ENCODE measurements around the gene ZNF24. TPM values are rescaled to one million over a fixed set of nuclear protein-coding genes. Genes with fewer than 3 reads are reported as not detected.

The ZNF24 gene
- total and polyA plus RNA-seq, 12 donors = 16.3 to 75.6 (median 44.5) TPM

GRCh38 chr18:35376742-35377695 lies 32.8 kb upstream of the ZNF24 start, which contains the start of gene ZNF396:
ZNF396 (minus strand) TSS chr18:35377337; CDS start chr18:35374292, 3,045 bp downstream.
- Histone ChIP-seq H3K36me3 (replicated peaks in 1 of 2) (no peaks in the 10 kb centered on the region), H3K4me1 (replicated peaks in 1 of 2) (peaks cover 3 to 7% of the 10 kb centered on the region in 2 donors), H3K27me3 (no peaks in the 10 kb centered on the region), H3K27ac (peak within 1 kb of the TSS in 2 of 5 donors; percentile 2 to 16), H3K9me3 (replicated peaks in 1 of 3) (no peaks in the 10 kb centered on the region), H3K4me3 (peak within 1 kb of the TSS; percentile 63 to 97 (median 82))
- DNase-seq = peak; percentile 80 to 90 (median 84)
- TF ChIP-seq, protein P1, sequence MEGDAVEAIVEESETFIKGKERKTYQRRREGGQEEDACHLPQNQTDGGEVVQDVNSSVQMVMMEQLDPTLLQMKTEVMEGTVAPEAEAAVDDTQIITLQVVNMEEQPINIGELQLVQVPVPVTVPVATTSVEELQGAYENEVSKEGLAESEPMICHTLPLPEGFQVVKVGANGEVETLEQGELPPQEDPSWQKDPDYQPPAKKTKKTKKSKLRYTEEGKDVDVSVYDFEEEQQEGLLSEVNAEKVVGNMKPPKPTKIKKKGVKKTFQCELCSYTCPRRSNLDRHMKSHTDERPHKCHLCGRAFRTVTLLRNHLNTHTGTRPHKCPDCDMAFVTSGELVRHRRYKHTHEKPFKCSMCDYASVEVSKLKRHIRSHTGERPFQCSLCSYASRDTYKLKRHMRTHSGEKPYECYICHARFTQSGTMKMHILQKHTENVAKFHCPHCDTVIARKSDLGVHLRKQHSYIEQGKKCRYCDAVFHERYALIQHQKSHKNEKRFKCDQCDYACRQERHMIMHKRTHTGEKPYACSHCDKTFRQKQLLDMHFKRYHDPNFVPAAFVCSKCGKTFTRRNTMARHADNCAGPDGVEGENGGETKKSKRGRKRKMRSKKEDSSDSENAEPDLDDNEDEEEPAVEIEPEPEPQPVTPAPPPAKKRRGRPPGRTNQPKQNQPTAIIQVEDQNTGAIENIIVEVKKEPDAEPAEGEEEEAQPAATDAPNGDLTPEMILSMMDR (IDR thresholded peaks at IDR 0.05) = no peak
- TF ChIP-seq POLR2A (IDR thresholded peaks at IDR 0.05) = peak in 1 of 2 donors; percentile 22
- intact Hi-C loops (cut with DNase I) = no loop called here
- WGBS, 4 donors = 3 to 8% (median 5%) methylated on average over 11 to 77 of the region's 78 CpGs

DNA sequence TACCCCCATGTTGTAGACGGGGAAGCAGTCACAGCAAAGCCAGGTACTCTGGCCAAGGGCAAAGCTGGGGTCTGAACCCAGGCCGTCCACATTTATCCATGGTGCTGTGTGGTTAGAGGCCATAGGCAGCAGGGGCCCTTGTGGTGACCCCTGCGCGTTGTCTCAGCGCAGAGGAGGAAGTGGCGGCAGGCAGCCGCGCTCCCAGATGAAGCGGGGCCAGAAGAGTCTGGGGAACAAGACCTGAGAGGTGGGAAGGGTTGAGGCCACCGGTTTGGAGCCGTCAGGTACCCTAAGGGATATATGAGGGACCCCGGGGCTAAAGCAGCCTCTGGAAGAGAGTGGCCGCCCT lies 32.1 kb upstream of the ZNF24 start:
- intact Hi-C loops (cut with DNase I) = no loop called here
- Histone ChIP-seq H3K9me3 (replicated peaks in 1 of 3) (no peaks in the 10 kb centered on the region), H3K4me3 (peak overlapping the region in 3 of 4 donors; percentile 63 to 88 (median 77)), H3K27me3 (no peaks in the 10 kb centered on the region), H3K4me1 (replicated peaks in 1 of 2) (peaks cover 3 to 7% of the 10 kb centered on the region in 2 donors), H3K27ac (no peak overlapping the region), H3K36me3 (replicated peaks in 1 of 2) (no peaks in the 10 kb centered on the region)
- peak in 2 of 7 donors; percentile 16 to 18 for DNase-seq
- TF ChIP-seq, protein P1 (IDR thresholded peaks at IDR 0.05) = no peak
- no peak for TF ChIP-seq POLR2A (IDR thresholded peaks at IDR 0.05)
- WGBS, 4 donors = 22 to 37% (median 31%) methylated on average over 3 to 13 of the region's 13 CpGs

- Histone ChIP-seq H3K27me3 (no peaks in the 10 kb centered on the region), H3K27ac (no peak overlapping the region), H3K4me3 (no peak overlapping the region), H3K36me3 (replicated peaks in 1 of 2) (peaks cover 0 to 5% of the 10 kb centered on the region in 2 donors), H3K4me1 (replicated peaks in 1 of 2) (peaks cover 3 to 7% of the 10 kb centered on the region in 2 donors), H3K9me3 (replicated peaks in 1 of 3) (no peaks in the 10 kb centered on the region)
- 91 to 95% (median 92%) methylated on average over 4 of the region's 4 CpGs for WGBS, 4 donors
- no peak for TF ChIP-seq POLR2A (IDR thresholded peaks at IDR 0.05)
- TF ChIP-seq, protein P1 (IDR thresholded peaks at IDR 0.05) = no peak
- intact Hi-C loops (cut with DNase I) = no loop called here
- DNase-seq = no peak
Measured at GRCh38 chr18:35374708-35375107, 30.5 kb upstream of the ZNF24 start.

- intact Hi-C loops (cut with DNase I) = no loop called here
- H3K27me3 ChIP-seq = no peaks in the 10 kb centered on the region
- TF ChIP-seq, protein P1 (IDR thresholded peaks at IDR 0.05) = no peak
- TF ChIP-seq POLR2A (IDR thresholded peaks at IDR 0.05) = no peak
- H3K9me3 ChIP-seq (replicated peaks in 1 of 3) = no peaks in the 10 kb centered on the region
- peaks cover 3% of the 10 kb centered on the region in 2 donors for H3K4me1 ChIP-seq (replicated peaks in 1 of 2)
- no peak overlapping the region for H3K27ac ChIP-seq
- WGBS, 4 donors = 87 to 97% (median 96%) methylated on average over 1 of the region's 1 CpG
- peaks cover 0 to 9% of the 10 kb centered on the region in 2 donors for H3K36me3 ChIP-seq (replicated peaks in 1 of 2)
- no peak overlapping the region for H3K4me3 ChIP-seq
- DNase-seq = no peak
Measured at GRCh38 chr18:35371412-35372195, 27.4 kb upstream of the ZNF24 start.

All from adrenal gland (tissue), 12 donors.